ENCODE measurements around the gene PHLPP1.

The PHLPP1 gene

DNA sequence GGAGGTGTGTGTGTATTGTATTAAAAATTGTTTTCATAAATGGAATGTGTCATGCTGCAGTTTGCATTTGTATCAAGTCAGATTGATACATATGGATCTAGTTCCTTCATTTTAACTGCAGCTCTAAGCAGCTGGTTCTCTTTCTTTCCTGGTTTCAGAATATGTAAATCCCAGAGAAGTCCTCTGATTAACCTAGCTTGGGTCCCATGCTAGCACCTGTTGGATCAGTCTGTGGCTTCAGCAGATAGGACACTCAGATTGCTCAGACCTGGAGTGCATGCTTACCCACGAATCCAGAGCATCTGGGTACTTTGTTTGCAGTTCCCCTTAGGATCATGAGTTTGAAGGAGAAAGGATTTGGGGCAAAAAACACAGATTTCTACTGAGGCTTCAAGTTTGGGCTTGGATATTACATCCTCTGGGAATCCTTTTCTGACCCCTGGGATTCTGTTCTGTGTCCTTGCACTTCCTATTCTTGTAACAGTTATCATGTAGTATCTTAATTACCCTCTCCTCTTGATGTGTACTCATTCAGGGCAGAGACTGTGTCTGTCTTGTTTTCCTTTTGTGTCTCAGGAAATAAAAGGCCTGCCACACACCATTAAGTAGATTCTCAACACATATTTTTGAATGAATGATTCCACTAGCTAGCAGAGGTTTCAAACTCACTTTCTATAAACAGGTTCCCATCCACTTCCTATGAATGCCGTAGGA is 142.1 kb downstream of the PHLPP1 start:
- no peak for DNase-seq (ENCODE audit: low read depth)
- no peak overlapping the region for H3K4me3 ChIP-seq (ENCODE audit: low read depth, low read length)
- TF ChIP-seq MYC (IDR thresholded peaks at IDR 0.05; ENCODE audit: low read depth, low read length) (no peak), POLR2A (IDR thresholded peaks at IDR 0.05; ENCODE audit: extremely low read depth, insufficient read length) (no peak)
- TF ChIP-seq, protein P1, sequence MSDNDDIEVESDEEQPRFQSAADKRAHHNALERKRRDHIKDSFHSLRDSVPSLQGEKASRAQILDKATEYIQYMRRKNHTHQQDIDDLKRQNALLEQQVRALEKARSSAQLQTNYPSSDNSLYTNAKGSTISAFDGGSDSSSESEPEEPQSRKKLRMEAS (IDR thresholded peaks at IDR 0.05; ENCODE audit: low read depth, low read length), result no peak
- TF ChIP-seq, protein P2, sequence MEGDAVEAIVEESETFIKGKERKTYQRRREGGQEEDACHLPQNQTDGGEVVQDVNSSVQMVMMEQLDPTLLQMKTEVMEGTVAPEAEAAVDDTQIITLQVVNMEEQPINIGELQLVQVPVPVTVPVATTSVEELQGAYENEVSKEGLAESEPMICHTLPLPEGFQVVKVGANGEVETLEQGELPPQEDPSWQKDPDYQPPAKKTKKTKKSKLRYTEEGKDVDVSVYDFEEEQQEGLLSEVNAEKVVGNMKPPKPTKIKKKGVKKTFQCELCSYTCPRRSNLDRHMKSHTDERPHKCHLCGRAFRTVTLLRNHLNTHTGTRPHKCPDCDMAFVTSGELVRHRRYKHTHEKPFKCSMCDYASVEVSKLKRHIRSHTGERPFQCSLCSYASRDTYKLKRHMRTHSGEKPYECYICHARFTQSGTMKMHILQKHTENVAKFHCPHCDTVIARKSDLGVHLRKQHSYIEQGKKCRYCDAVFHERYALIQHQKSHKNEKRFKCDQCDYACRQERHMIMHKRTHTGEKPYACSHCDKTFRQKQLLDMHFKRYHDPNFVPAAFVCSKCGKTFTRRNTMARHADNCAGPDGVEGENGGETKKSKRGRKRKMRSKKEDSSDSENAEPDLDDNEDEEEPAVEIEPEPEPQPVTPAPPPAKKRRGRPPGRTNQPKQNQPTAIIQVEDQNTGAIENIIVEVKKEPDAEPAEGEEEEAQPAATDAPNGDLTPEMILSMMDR (IDR thresholded peaks at IDR 0.05; ENCODE audit: low read depth, low read length), result no peak

DNA sequence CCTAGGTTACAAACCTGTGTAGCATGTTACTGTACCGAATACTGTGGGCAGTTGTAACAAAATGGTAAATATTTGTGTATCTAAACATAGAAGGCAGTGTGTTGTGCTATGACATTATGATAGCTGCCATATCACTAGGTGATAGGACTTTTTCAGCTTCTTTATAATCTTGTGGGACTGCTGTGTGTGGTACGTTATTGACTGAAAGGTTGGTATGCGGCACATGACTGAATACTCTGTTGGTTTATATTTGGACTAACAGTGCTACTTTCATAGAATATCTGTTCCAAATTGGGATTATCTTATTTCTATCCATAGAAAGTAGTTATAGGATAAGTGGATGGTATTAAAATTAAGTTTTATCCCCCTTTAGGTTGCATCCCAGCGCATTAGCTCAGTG is 144.7 kb downstream of the PHLPP1 start:
- DNase-seq (ENCODE audit: low read depth), result no peak
- TF ChIP-seq, protein P1 (IDR thresholded peaks at IDR 0.05; ENCODE audit: low read depth, low read length), result no peak
- TF ChIP-seq POLR2A (IDR thresholded peaks at IDR 0.05; ENCODE audit: extremely low read depth, insufficient read length), result no peak
- no peak overlapping the region for H3K4me3 ChIP-seq (ENCODE audit: low read depth, low read length)

DNA sequence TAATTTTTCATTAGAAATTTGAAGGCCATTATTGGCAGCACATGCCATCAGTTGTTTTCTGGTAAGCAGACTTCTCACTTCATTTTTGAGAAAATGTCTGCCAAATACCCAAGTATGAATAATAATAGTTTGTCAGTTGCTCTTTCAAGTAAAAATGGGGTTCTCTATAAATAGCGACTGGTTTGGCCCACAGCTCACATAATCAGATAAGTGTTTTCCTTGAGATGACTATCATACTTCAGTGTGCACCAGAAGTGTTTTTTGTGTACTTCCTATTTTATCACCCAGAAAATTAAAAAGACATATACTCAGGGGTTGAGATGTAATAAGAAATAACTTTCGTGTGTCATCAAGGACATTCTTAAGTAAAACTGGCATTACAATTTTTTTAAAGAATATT is 147.1 kb downstream of the PHLPP1 start:
- no peak overlapping the region for H3K4me3 ChIP-seq (ENCODE audit: low read depth, low read length)
- DNase-seq (ENCODE audit: low read depth), result peak; percentile 15
- TF ChIP-seq, protein P2 (IDR thresholded peaks at IDR 0.05; ENCODE audit: low read depth, low read length), result no peak
- TF ChIP-seq, protein P1 (IDR thresholded peaks at IDR 0.05; ENCODE audit: low read depth, low read length), result no peak
- TF ChIP-seq MYC (IDR thresholded peaks at IDR 0.05; ENCODE audit: low read depth, low read length) (no peak), POLR2A (IDR thresholded peaks at IDR 0.05; ENCODE audit: extremely low read depth, insufficient read length) (no peak)

DNA sequence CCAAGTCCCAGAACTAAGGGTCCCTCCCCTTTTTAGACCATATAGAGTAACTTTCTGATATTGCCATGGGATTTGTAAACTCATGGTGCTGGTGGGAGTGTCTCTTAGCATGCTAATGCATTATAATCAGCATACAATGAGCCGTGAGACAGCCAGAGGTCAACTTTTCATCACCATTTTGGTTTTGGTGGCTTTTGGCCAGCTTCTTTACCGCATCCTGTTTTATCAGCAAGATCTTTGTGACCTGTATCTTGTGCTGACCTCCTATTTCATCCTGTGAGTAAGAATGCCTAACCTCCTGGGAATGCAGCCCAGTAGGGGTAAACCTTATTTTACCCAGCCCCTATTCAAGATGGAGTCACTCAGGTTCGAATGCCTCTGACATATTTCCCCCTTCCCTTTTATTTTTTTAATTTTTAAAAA is 148.2 kb downstream of the PHLPP1 start:
- TF ChIP-seq, protein P1 (IDR thresholded peaks at IDR 0.05; ENCODE audit: low read depth, low read length), result no peak
- TF ChIP-seq, protein P2 (IDR thresholded peaks at IDR 0.05; ENCODE audit: low read depth, low read length), result no peak
- no peak for TF ChIP-seq POLR2A (IDR thresholded peaks at IDR 0.05; ENCODE audit: extremely low read depth, insufficient read length)
- TF ChIP-seq MYC (IDR thresholded peaks at IDR 0.05; ENCODE audit: low read depth, low read length), result no peak
- no peak overlapping the region for H3K4me3 ChIP-seq (ENCODE audit: low read depth, low read length)
- peak; percentile 54 for DNase-seq (ENCODE audit: low read depth)

DNA sequence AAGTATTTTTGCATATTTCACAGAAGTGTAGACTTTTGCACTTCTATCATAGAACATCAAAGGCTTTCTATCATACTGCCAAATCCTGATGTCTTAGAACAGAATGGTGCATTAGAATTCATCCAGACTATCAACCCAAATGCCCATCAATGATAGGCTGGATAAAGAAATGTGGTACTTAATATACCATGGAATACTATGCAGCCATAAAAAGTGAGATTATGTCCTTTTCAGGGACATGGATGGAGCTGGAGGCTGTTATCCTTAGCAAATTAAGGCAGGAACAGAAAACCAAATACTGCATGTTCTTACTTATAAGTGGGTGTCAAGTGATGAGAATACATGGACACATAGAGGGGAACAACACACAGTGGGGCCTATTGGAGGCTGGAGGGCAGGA is 150.2 kb downstream of the PHLPP1 start:
- no peak overlapping the region for H3K4me3 ChIP-seq (ENCODE audit: low read depth, low read length)
- TF ChIP-seq POLR2A (IDR thresholded peaks at IDR 0.05; ENCODE audit: extremely low read depth, insufficient read length), result no peak
- no peak for TF ChIP-seq MYC (IDR thresholded peaks at IDR 0.05; ENCODE audit: low read depth, low read length)
- TF ChIP-seq, protein P2 (IDR thresholded peaks at IDR 0.05; ENCODE audit: low read depth, low read length), result no peak
- TF ChIP-seq, protein P1 (IDR thresholded peaks at IDR 0.05; ENCODE audit: low read depth, low read length), result no peak
- no peak for DNase-seq (ENCODE audit: low read depth)

DNA sequence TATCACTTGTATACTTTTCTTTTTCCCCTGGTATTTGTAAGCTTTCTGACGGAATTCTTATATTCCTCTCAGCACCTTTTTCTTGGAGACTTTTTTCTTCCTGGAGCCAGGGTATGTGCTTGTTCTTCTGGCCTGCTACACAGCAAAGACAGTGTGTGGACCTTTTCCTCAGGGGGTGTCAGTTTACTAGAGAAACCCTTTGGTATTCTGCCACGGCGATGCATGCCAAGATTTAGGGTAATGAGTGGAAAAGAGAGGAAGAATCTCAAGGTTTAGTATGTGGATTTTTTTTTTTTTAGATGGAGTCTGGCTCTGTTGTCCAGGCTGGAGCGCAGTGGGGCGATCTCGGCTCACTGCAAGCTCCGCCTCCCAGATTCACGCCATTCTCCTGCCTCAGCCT is 152.2 kb downstream of the PHLPP1 start:
- no peak for DNase-seq (ENCODE audit: low read depth)
- H3K4me3 ChIP-seq (ENCODE audit: low read depth, low read length), result no peak overlapping the region
- TF ChIP-seq MYC (IDR thresholded peaks at IDR 0.05; ENCODE audit: low read depth, low read length) (no peak), POLR2A (IDR thresholded peaks at IDR 0.05; ENCODE audit: extremely low read depth, insufficient read length) (no peak)
- TF ChIP-seq, protein P2 (IDR thresholded peaks at IDR 0.05; ENCODE audit: low read depth, low read length), result no peak
- TF ChIP-seq, protein P1 (IDR thresholded peaks at IDR 0.05; ENCODE audit: low read depth, low read length), result no peak

All from NB4 (cell line).